Stimulated activated CD8-positive, alpha-beta memory T cell treated with anti-CD3 and anti-CD28 coated beads, Interleukin-7, amount 100 ng/mL, for 24 hours (primary cell): ENCODE results near the gene GMCL1.
"Not testable (repeated sequence)": the region's sequence is repeated elsewhere in the genome, so short reads cannot be mapped to it uniquely, and the experiment has no call there.

Experiments
- DNase-seq: peaks from one replicate; pipeline ENCODE4 v3.0.0-alpha.2; 2020; ENCODE audit warnings: low read depth

GMCL1 gene

GRCh38 chr2:69848186-69848790 lies 18.8 kb downstream of the GMCL1 start:
- no peak for DNase-seq

- DNase-seq = no peak
These were observed 28.8 kb downstream of the GMCL1 start for GRCh38 chr2:69858261-69858660.

GRCh38 chr2:69863298-69863697 lies 33.8 kb downstream of the GMCL1 start:
- no peak for DNase-seq

DNA sequence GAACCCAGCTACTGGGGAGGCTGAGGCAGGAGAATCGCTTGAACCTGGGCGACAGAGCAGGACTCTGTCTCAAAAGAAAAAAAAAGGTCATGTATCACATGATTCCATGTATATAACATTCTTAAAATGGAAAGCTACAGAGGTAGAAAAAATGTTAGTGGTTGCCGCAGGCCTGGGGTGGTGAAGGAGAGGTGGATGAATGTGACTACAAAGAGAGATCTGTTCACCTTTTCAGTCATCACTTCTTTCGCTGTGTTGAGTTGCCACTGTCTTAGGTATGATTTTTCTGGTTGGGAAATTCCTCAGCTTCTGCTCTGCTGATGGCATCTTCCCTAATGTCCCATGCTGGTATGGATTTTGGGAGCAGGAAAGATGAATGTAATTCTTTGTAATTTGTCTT lies 59.0 kb downstream of the GMCL1 start:
- DNase-seq = no peak

DNA sequence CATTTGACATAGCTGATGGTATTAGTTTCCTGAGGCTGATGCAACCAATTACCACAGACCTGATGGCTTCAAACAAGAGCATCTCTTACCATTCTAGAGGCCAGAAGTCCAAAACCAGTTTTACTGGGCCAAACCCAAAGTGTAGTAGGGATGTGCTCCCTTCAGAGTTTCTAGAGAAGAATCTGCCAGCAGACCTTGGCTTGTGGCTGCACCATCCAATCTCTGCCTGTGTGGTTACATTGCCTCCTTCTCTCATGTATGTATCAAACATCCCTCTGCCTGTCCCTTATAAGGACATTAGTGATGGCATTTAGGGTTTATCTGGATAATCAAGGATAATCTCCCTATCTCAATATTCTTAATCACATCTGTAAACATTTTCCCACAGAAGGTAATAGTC lies 59.8 kb downstream of the GMCL1 start:
- no peak for DNase-seq

DNA sequence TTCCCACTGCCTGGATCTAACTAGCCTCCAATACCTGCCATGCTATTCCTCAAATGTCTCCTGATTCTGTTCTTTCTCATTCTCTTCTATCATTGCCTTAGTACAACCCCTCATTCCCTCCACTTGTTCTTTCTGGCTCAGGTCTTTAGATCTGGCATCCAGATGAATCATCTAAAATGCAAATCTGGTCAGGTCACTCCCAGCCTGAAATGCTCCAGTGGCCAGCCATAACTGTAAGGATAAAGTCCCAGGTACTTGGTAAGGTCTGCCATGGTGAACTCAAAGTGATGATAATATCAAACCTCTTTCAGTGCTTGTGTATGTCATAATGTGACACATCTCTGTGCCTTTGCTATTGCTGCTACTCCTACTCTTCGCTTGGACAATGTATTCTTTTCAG lies 61.4 kb downstream of the GMCL1 start:
- no peak for DNase-seq

GRCh38 chr2:69892838-69893424 lies 63.5 kb downstream of the GMCL1 start:
- not testable (repeated sequence) for DNase-seq

- peak; percentile 69 for DNase-seq
These were observed 64.5 kb downstream of the GMCL1 start, which contains the start of gene SNRNP27 for GRCh38 chr2:69893684-69894551. Gene SNRNP27, plus strand, starts transcription at chr2:69893956. Its CDS starts 29 bp downstream, at chr2:69893985.

- DNase-seq = not testable (repeated sequence)
These were observed 65.3 kb downstream of the GMCL1 start for GRCh38 chr2:69894737-69895136.

GRCh38 chr2:69902213-69902922 lies 72.9 kb downstream of the GMCL1 start:
- no peak for DNase-seq

- no peak for DNase-seq
These were observed 77.8 kb downstream of the GMCL1 start for GRCh38 chr2:69907216-69907615.

DNA sequence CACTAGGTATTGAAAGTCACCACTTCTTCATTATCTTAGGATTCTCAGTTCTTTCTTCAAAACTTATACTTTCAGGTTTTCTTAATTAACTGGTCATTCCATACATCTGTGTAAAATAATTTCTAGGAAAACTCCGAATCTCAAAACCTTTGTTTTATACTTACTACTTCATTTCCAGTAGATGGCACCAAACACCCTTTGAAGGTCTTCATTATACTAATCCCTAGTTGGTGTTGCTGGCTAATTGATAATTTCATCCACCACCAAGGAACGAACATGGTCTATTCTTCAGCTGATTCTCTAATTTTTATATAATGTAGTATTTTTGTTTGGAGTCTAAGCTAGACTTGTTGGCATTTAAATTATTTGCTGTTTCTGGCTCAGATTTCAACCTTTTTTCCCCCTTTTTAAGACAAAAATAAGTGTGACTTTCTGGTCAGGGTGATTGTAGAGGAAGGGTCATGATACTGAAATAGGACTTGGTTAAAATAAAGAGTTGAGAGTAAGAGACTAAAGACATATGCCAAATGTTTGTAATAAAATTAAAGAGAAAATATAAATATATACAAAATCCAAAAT lies 82.6 kb downstream of the GMCL1 start:
- DNase-seq = no peak

- DNase-seq = peak; percentile 12
These were observed 84.9 kb downstream of the GMCL1 start for GRCh38 chr2:69914164-69914949.

DNA sequence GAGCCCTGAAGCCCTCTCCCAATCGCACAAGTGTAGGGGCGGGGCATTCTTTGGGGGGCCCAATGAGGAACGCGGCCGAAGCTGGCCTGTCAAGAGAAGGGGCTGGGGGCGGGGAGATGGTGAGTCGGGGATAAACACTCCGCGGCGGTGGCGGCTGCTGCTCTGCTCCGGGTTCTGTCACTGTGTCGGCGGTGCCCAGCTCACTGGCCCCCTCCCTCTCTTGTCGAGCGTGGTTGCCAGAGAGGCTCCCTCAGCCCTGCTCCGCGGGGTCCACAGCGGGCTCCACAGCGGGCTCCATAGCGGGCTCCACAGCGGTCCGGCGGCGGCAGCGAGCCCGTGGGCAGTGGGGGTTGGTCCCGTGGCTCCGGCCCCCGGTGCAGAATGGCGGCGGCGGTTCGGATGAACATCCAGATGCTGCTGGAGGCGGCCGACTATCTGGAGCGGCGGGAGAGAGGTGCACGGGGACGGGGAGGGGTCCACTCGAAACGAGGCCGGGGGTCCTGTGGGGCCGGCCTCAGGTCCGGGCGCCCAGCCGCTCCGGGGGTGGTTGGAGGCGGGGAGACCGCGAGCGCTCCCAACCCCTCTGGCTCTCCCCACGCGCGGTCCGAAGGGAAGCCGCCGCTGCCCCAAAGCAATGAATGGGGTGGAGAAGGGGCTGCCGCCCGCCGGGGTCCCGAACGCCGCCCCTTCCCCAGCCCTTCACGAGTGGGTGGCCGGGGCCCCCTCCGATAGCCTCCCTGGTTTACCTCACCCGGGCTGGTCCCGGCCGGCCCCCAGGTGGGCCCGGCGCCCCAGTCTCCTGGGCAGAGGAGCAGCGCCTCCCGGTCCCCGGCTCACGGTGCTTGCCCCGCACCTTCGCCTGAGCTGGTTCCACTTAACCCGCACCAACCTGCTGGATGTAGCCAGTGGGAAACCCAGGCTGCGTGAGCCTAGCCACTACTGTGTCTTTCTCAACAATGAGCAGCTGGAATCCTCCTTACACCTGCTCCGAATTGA lies 85.8 kb downstream of the GMCL1 start, which contains the start of gene MXD1:
Gene MXD1 (plus strand): TSS at position 160 of the 996 bp plus-strand sequence. CDS start 222 bp downstream, at position 382.
- DNase-seq = peak; percentile 99

DNA sequence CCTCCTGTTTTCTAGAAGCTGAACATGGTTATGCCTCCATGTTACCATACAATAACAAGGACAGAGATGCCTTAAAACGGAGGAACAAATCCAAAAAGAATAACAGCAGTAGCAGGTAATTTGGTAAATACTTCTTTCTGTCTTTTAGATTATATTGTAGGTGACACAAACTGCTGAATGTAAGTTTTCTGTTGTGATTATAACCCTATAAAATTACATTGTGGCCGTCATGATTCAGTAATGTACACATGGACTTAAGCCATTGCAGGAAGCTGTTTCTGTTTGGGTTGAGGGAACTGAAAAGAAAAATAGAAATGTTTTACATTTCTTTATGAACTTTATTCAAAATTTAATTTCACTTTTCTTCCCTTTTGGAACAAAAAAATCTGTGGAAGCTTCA lies 86.6 kb downstream of the GMCL1 start:
- DNase-seq = no peak

DNA sequence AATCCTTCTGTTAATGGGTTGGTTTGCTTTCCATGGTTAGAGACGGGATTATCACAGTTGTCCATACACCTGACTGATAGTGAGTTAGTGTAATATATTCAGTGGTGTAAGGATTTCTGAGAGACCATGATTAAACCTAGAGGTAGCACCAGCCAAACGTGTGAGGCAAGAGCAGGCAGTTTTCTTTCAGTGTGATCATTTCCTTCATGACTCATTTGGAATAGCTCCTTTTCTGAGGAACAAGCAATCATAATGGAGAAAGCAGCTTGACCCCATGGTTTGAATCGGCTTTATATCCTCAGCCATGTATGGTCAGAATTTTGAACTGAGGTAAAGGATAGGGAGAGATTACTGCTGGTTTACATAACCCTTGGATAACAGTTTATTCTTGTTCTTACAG lies 88.4 kb downstream of the GMCL1 start:
- no peak for DNase-seq

GRCh38 chr2:69918401-69918800 lies 88.9 kb downstream of the GMCL1 start:
- DNase-seq = no peak

DNA sequence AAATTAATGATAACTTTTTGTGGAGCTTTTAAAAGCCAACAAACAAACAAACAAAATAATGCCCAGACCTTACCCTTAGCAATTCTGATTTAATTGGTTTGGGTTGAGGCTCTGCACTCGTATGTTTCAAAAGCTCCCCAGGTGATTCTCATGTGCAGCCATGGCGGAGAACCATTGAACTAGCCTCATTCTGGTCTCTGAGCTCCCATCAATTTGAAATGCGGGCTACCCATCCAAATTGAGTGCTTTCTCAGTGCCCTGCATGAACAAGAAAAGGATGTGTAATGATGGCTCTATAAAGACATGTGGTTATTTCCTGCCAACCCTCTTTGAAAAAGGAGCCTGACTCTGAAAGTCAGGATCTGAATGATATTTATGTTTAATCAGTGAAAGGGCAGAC lies 93.7 kb downstream of the GMCL1 start:
- DNase-seq = no peak

DNA sequence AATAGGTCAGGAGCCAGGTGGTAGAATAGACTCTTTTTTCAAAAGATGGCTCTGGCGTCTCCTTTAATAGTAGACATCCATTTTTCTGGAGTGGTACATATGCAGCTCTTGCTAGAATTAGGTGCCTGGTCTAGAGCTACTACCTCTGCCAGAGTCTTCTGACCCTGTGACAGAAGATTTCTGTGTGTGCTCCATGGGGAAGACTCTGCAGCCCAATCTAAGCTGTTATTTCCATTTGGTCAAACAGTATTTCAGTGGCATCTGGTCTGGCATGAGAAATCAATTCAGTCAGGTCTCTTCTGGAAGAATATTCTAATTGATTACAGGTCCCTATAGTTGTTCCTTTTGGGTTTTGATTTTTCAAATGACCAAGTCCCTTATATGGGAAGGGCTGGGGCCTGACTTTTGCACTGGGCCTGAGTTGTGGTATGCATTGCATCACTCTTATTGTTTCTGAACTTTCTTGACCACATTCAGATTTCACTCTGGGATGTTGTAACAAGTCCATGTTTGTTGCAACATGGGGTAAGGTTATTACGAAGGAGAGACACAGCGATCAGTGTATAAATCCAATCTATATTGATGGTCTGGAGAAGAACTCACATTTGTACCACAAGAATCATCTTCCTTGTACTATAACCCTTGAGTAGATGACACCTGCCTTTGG lies 97.5 kb downstream of the GMCL1 start:
- no peak for DNase-seq
